ENCODE results near the gene METRN. TPM values are rescaled to one million over a fixed set of nuclear protein-coding genes. Genes with fewer than 3 reads are reported as not detected.

Gene METRN
- total RNA-seq, 2 donors from 2014 or later = 52.0 to 78.2 TPM

GRCh38 chr16:698911-699671 is 15.8 kb upstream of the METRN start:
- no peak for DNase-seq (ENCODE audit: low spot score)
- WGBS = 83% methylated on average over 16 of the region's 19 CpGs
- TF ChIP-seq POLR2A (IDR thresholded peaks at IDR 0.05) = no peak
- TF ChIP-seq POLR2AphosphoS5 (IDR thresholded peaks at IDR 0.05) = no peak
- TF ChIP-seq CTCF (IDR thresholded peaks at IDR 0.05) = no peak
- no peak overlapping the region for H3K27ac ChIP-seq
- H3K27me3 ChIP-seq (replicated peaks; ENCODE audit: insufficient read depth) = peaks cover 26% of the 10 kb centered on the region
- no peaks in the 10 kb centered on the region for H3K36me3 ChIP-seq
- H3K4me3 ChIP-seq = no peak overlapping the region
- no peaks in the 10 kb centered on the region for H3K9me3 ChIP-seq
- intact Hi-C loops (cut with DNase I) = no loop called here
- peaks cover 4% of the 10 kb centered on the region for H3K4me1 ChIP-seq (replicated peaks)

GRCh38 chr16:700684-701584 is 14.0 kb upstream of the METRN start:
- 5% methylated on average over 59 of the region's 76 CpGs for WGBS
- intact Hi-C loops (cut with DNase I) = no loop called here
- no peak for DNase-seq (ENCODE audit: low spot score)

GRCh38 chr16:702341-702740 is 12.6 kb upstream of the METRN start:
- no peak overlapping the region for H3K27ac ChIP-seq
- H3K27me3 ChIP-seq (replicated peaks; ENCODE audit: insufficient read depth) = peaks cover 23% of the 10 kb centered on the region
- no peak for TF ChIP-seq CTCF (IDR thresholded peaks at IDR 0.05)
- TF ChIP-seq POLR2AphosphoS5 (IDR thresholded peaks at IDR 0.05) = no peak
- TF ChIP-seq POLR2A (IDR thresholded peaks at IDR 0.05) = no peak
- intact Hi-C loops (cut with DNase I) = no loop called here
- H3K36me3 ChIP-seq = no peaks in the 10 kb centered on the region
- H3K9me3 ChIP-seq = no peaks in the 10 kb centered on the region
- WGBS = 85% methylated on average over 19 of the region's 19 CpGs
- no peaks in the 10 kb centered on the region for H3K4me1 ChIP-seq (replicated peaks)
- DNase-seq (ENCODE audit: low spot score) = no peak
- no peak overlapping the region for H3K4me3 ChIP-seq

More at GRCh38 chr16:700684-701584, 14.0 kb upstream of the METRN start:
- Histone ChIP-seq H3K4me3 (no peak overlapping the region), H3K36me3 (no peaks in the 10 kb centered on the region), H3K4me1 (replicated peaks) (no peaks in the 10 kb centered on the region), H3K9me3 (no peaks in the 10 kb centered on the region), H3K27me3 (replicated peaks; ENCODE audit: insufficient read depth) (peaks cover 23% of the 10 kb centered on the region), H3K27ac (no peak overlapping the region)
- no peak for TF ChIP-seq POLR2A (IDR thresholded peaks at IDR 0.05)
- no peak for TF ChIP-seq POLR2AphosphoS5 (IDR thresholded peaks at IDR 0.05)
- TF ChIP-seq CTCF (IDR thresholded peaks at IDR 0.05) = no peak

- intact Hi-C loops (cut with DNase I) = no loop called here
Measured at GRCh38 chr16:703406-703805, 11.5 kb upstream of the METRN start.

More at GRCh38 chr16:703406-703805, 11.5 kb upstream of the METRN start:
- 74% methylated on average over 12 of the region's 12 CpGs for WGBS
- H3K9me3 ChIP-seq = no peaks in the 10 kb centered on the region
- no peaks in the 10 kb centered on the region for H3K4me1 ChIP-seq (replicated peaks)
- no peak for DNase-seq (ENCODE audit: low spot score)
- H3K27ac ChIP-seq = no peak overlapping the region
- H3K27me3 ChIP-seq (replicated peaks; ENCODE audit: insufficient read depth) = peaks cover 27% of the 10 kb centered on the region
- no peaks in the 10 kb centered on the region for H3K36me3 ChIP-seq
- TF ChIP-seq POLR2AphosphoS5 (IDR thresholded peaks at IDR 0.05) = no peak
- no peak for TF ChIP-seq CTCF (IDR thresholded peaks at IDR 0.05)
- no peak for TF ChIP-seq POLR2A (IDR thresholded peaks at IDR 0.05)
- H3K4me3 ChIP-seq = no peak overlapping the region

All from prostate gland (tissue), 2 donors.